Lower lobe of right lung (tissue), 2 donors: Measurements from ENCODE around the gene SRP14. TPM values are rescaled to one million over a fixed set of nuclear protein-coding genes. Genes with fewer than 3 reads are reported as not detected.

Experiments
- ATAC-seq, 2 donors: fragments of 200-7000 bp; cut with Tn5 transposase; one replicate each; pipeline ENCODE4 v1.9.1; 2020 to 2022; ENCODE audit warnings: mild to moderate bottlenecking in 2 of 2, moderate library complexity in 2 of 2
- DNase-seq: peaks from one replicate; pipeline ENCODE4 v3.0.0-alpha.2; 2020
- H3K27ac ChIP-seq: fragments of 200-600 bp; one replicate; pipeline ENCODE4 v1.8.0; 2022
- H3K27me3 ChIP-seq: fragments of 200-600 bp; one replicate; pipeline ENCODE4 v1.8.0; 2022; ENCODE audit warnings: low read depth
- H3K36me3 ChIP-seq: fragments of 200-600 bp; one replicate; pipeline ENCODE4 v1.8.0; 2022; ENCODE audit warnings: mild to moderate bottlenecking
- H3K4me1 ChIP-seq: fragments of 200-600 bp; one replicate; pipeline ENCODE4 v1.8.0; 2022
- H3K4me3 ChIP-seq: fragments of 200-600 bp; one replicate; pipeline ENCODE4 v1.8.0; 2022; ENCODE audit warnings: mild to moderate bottlenecking
- H3K9me3 ChIP-seq: fragments of 200-600 bp; one replicate; pipeline ENCODE4 v1.8.0; 2022
- CTCF ChIP-seq: fragments of 200-600 bp; IDR thresholded peaks from one replicate; pipeline ENCODE4 v1.8.0; 2022; ENCODE audit warnings: antibody characterized with exemption, mild to moderate bottlenecking
- intact Hi-C: fragments of 100-400 bp; cut with DNase I; formaldehyde crosslinking; loops from one replicate; pipeline ENCODE4 v1.11.0; 2022
- total RNA-seq: library from RNA; stranded (reverse); fragmentation: NEBNext Ultra II Directional; extraction: Animal tissue kit (Norgen Biotek cat#: 25700); gene quantifications from one replicate; pipeline ENCODE4 v1.2.1, GENCODE V29; 2021
- donor health status: DM: no; HTN: yes; CAD: no; lungs with severe emphysema.

SRP14 gene
- total RNA-seq, 1 donor from 2014 or later = 138 TPM

DNA sequence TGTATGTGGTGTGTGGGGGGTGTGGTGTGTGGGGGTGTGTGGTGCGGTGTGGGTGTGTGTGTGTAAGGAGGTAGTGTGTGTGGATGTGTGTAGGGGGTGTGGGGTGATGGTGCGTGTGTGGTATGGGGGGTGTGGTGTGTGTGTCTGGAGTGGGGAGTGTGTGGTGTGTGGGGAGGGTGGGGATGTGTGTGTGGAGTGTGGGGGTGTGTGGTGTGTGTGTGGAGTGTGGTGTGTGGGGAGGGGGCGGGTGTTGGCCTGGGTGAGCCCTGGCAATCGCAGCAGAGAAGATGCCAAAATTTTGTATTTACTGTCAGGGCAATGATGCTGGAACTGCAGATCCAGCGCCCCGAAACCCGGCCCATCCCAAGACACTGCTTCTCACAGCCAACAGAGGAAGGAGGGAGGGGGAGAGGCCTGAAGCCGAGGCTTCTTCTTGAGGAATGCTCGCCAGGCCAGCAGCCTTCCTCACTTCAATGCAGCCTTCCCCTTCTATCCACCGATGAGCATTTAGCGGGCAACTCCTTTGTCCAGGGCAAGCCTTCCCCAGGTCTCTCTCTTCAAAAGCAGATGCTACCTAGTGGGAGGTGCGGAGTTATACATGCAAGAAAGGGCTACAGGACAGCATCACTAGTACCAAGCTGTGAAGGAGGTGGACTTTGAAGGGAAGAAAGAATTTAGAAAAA is 11.9 kb upstream of the SRP14 start:
- Histone ChIP-seq H3K36me3 (no peaks in the 10 kb centered on the region), H3K27ac (no peak overlapping the region), H3K4me3 (no peak overlapping the region), H3K27me3 (no peaks in the 10 kb centered on the region), H3K9me3 (no peaks in the 10 kb centered on the region), H3K4me1 (peaks cover 65% of the 10 kb centered on the region)
- no peak for DNase-seq
- no peak for ATAC-seq
- intact Hi-C loops = no loop called here
- TF ChIP-seq CTCF = no peak

- H3K27ac ChIP-seq = peak overlapping the region; percentile 72
- no peaks in the 10 kb centered on the region for H3K27me3 ChIP-seq
- peaks cover 63% of the 10 kb centered on the region for H3K4me1 ChIP-seq
- intact Hi-C loops = loop anchor here (10.0 kb wide), 2 partner anchors 56 to 226 kb away; partner anchors contain the start of gene BMF
- ATAC-seq (no peak), DNase-seq (no peak)
- TF ChIP-seq CTCF = no peak
- no peak overlapping the region for H3K4me3 ChIP-seq
- no peaks in the 10 kb centered on the region for H3K36me3 ChIP-seq
- H3K9me3 ChIP-seq = no peaks in the 10 kb centered on the region
Observed at GRCh38 chr15:40048926-40049475, 10.0 kb upstream of the SRP14 start.

GRCh38 chr15:40048211-40048792 is 9.3 kb upstream of the SRP14 start:
- ATAC-seq (peak in 1 of 2 donors; percentile 11), DNase-seq (no peak)
- H3K4me1 ChIP-seq = peaks cover 57% of the 10 kb centered on the region
- intact Hi-C loops = loop anchor here (10.0 kb wide), 2 partner anchors 56 to 226 kb away; partner anchors contain the start of gene BMF
- no peaks in the 10 kb centered on the region for H3K36me3 ChIP-seq
- H3K27ac ChIP-seq = peak overlapping the region; percentile 72
- no peaks in the 10 kb centered on the region for H3K27me3 ChIP-seq
- H3K4me3 ChIP-seq = no peak overlapping the region
- H3K9me3 ChIP-seq = no peaks in the 10 kb centered on the region
- TF ChIP-seq CTCF = no peak

DNA sequence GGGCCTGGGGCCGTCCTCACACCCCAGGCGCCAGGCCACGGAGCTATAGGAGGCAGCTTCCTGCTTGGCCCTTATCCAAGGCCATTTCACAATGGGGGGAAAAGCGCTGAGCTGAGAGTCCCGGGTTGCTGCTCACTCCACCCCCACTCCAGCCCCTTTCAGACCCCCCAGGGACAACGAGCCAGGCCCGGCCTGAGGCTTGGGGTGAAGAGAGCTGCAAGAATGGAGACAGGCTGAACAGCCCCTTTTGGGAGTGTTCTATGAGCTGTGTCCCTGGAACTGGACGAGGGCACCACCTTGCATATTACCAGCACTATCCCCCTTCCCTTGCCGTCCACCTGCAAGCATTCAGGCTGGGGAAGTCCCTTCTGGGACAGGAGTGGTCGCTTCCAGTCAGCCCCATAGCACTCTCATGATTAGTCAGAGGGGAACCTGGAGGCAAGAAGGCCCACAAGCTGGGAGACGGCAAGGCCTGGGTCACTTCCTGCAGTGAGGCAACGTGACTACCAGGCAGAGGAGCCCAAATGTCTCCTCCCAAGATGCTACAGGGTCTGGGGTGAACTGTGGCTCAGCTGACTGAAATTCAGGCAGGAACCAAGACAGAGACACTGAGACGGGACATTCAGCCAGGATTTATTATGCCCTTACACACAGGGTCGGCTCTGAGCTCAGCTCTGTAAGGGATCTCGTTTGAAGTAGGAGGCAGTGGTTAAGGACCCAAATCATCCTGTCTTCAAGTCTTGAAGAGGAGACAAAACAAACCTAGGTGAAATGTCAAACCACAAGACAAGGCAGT is 8.6 kb upstream of the SRP14 start:
- no peaks in the 10 kb centered on the region for H3K36me3 ChIP-seq
- ATAC-seq = peak; percentile 70 to 71
- peaks cover 51% of the 10 kb centered on the region for H3K4me1 ChIP-seq
- no peaks in the 10 kb centered on the region for H3K27me3 ChIP-seq
- peak overlapping the region; percentile 72 for H3K27ac ChIP-seq
- intact Hi-C loops = loop anchor here (10.0 kb wide), 2 partner anchors 57 to 227 kb away; partner anchors contain the start of gene BMF
- DNase-seq = peak; percentile 78
- TF ChIP-seq CTCF = no peak
- no peak overlapping the region for H3K4me3 ChIP-seq
- H3K9me3 ChIP-seq = no peaks in the 10 kb centered on the region

GRCh38 chr15:40046721-40047414 is 7.9 kb upstream of the SRP14 start:
- TF ChIP-seq CTCF = no peak
- H3K27me3 ChIP-seq = no peaks in the 10 kb centered on the region
- DNase-seq (no peak), ATAC-seq (no peak)
- peak overlapping the region; percentile 72 for H3K27ac ChIP-seq
- no peaks in the 10 kb centered on the region for H3K36me3 ChIP-seq
- no peak overlapping the region for H3K4me3 ChIP-seq
- H3K4me1 ChIP-seq = peaks cover 51% of the 10 kb centered on the region
- intact Hi-C loops = loop anchor here (10.0 kb wide), 2 partner anchors 58 to 228 kb away; partner anchors contain the start of gene BMF
- H3K9me3 ChIP-seq = no peaks in the 10 kb centered on the region
